ENCODE data around the gene UGGT1.

GRCh38 chr2:128064353-128064752 lies 26.6 kb upstream of the UGGT1 start:
- TF ChIP-seq CTCF (IDR thresholded peaks at IDR 0.05 in 2 of 3, conservative IDR thresholded peaks at IDR 0.05 in 1 of 3; ENCODE audit: borderline replicate concordance in 1 of 3, insufficient read depth in 1 of 3, low read depth in 2 of 3, low read length in 2 of 3) (no peak), SRF (IDR thresholded peaks at IDR 0.05; ENCODE audit: low read depth) (no peak), POLR2A (IDR thresholded peaks at IDR 0.05; ENCODE audit: borderline replicate concordance, extremely low read depth, insufficient read depth, insufficient read length) (no peak), CEBPB (IDR thresholded peaks at IDR 0.05; ENCODE audit: low read depth) (no peak), SP1 (IDR thresholded peaks at IDR 0.05; ENCODE audit: low read depth) (no peak), MAX (IDR thresholded peaks at IDR 0.05) (no peak), YY1 (IDR thresholded peaks at IDR 0.05; ENCODE audit: extremely low read depth, insufficient replicate concordance, low read depth, low read length) (no peak), ZNF274 (IDR thresholded peaks at IDR 0.05; ENCODE audit: low read depth, low read length) (no peak), ZBTB33 (IDR thresholded peaks at IDR 0.05; ENCODE audit: extremely low read depth, insufficient replicate concordance, low read length) (no peak)

All from HCT116 (cell line).